ENCODE results near the gene SMPD3.

The SMPD3 gene

GRCh38 chr16:68377667-68378393 is 70.5 kb downstream of the SMPD3 start:
- in situ Hi-C loops (cut with HindIII; ENCODE audit: low pct_ligation_motif_present, low pct_unique_long_range_greater_than_20kb, low sequenced_read_pairs): no loop called here
- no peak for DNase-seq

DNA sequence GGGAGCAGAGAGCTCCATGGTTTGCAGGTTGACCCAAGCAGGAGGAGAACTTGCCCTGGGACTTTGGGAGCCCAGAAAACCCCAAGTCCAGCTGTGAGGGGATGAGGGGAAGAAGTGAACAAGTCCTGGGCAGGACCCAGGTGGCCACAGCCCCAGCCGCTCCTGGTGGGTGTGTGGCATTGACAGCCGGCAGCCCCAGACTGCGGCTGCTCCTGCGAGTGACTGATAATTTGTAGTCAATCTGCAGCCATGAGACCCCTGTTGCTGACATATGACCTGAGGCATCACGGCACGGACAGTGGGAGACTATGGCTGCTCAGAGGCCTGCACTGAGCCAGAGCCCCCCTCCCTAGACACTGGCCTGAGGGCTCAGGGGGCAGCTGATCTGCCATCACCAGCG is 71.1 kb downstream of the SMPD3 start:
- DNase-seq: no peak
- in situ Hi-C loops (cut with HindIII; ENCODE audit: low pct_ligation_motif_present, low pct_unique_long_range_greater_than_20kb, low sequenced_read_pairs): no loop called here

- in situ Hi-C loops (cut with HindIII; ENCODE audit: low pct_ligation_motif_present, low pct_unique_long_range_greater_than_20kb, low sequenced_read_pairs): no loop called here
Observed at GRCh38 chr16:68376590-68376989, 71.7 kb downstream of the SMPD3 start.

GRCh38 chr16:68375801-68376536 is 72.3 kb downstream of the SMPD3 start:
- in situ Hi-C loops (cut with HindIII; ENCODE audit: low pct_ligation_motif_present, low pct_unique_long_range_greater_than_20kb, low sequenced_read_pairs): no loop called here
- no peak for DNase-seq

More at GRCh38 chr16:68376590-68376989, 71.7 kb downstream of the SMPD3 start:
- no peak for DNase-seq

- DNase-seq: no peak
- in situ Hi-C loops (cut with HindIII; ENCODE audit: low pct_ligation_motif_present, low pct_unique_long_range_greater_than_20kb, low sequenced_read_pairs): no loop called here
Observed at GRCh38 chr16:68374961-68375660, 73.2 kb downstream of the SMPD3 start.

GRCh38 chr16:68374246-68374805 is 74.0 kb downstream of the SMPD3 start:
- in situ Hi-C loops (cut with HindIII; ENCODE audit: low pct_ligation_motif_present, low pct_unique_long_range_greater_than_20kb, low sequenced_read_pairs): no loop called here
- no peak for DNase-seq

DNA sequence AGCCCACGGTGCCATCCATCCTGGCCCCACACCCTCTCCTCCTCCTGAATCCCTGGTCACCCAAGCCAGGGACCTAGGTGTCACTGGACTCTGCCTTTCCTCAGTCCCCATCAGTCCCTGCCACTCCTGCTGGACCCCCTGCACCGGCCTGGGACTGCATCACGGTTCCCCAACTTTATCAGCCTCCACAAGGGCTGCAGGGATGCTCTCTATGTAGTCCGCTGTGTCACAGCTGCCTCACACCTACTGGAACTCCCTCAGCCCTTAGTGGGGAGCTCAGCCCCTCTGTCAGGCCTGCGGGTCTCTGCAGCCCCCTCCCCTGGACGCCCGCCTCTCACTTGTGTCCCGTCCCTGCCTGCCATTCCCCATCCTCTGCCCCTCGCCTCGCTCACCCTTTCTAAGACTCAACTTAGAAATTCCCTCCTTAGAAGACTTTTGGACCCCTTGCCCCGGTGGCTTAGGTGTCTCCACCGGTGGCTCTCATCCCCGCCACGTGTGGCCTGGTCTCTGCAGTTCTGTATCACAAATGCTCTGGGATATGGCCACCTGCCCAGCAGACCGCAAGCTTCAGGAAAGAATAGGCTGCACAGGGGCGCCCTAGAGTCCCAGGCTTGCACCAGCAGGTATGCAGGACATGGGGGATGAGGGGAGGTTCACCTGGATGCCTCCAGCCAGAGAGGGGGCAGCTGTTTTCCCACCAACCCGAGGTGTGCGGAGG is 74.6 kb downstream of the SMPD3 start:
- no peak for DNase-seq
- in situ Hi-C loops (cut with HindIII; ENCODE audit: low pct_ligation_motif_present, low pct_unique_long_range_greater_than_20kb, low sequenced_read_pairs): no loop called here

GRCh38 chr16:68372806-68373205 is 75.5 kb downstream of the SMPD3 start:
- in situ Hi-C loops (cut with HindIII; ENCODE audit: low pct_ligation_motif_present, low pct_unique_long_range_greater_than_20kb, low sequenced_read_pairs): no loop called here
- DNase-seq: no peak

GRCh38 chr16:68372381-68372720 is 76.0 kb downstream of the SMPD3 start:
- in situ Hi-C loops (cut with HindIII; ENCODE audit: low pct_ligation_motif_present, low pct_unique_long_range_greater_than_20kb, low sequenced_read_pairs): no loop called here
- DNase-seq: no peak

- in situ Hi-C loops (cut with HindIII; ENCODE audit: low pct_ligation_motif_present, low pct_unique_long_range_greater_than_20kb, low sequenced_read_pairs): no loop called here
- DNase-seq: no peak
Observed at GRCh38 chr16:68371706-68372380, 76.5 kb downstream of the SMPD3 start.

DNA sequence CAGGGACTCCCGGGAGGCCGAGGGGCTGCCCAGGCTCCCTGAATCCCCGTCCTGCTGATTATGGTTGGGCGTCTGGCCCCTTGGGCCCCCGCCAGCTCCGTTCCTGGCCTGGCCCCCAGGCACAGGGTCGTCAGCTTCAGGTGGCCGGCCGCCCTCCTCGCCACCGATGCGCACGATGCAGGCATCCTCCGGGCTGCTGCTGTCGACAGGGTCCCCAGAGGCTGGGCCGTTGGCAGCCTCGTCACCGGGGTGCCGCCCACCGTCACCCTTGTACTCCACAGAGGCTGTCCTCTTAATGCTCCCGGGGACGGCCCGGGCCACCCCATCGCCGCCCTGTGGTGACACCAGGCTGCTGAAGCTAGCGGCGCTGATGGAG is 77.0 kb downstream of the SMPD3 start:
- no peak for DNase-seq
- in situ Hi-C loops (cut with HindIII; ENCODE audit: low pct_ligation_motif_present, low pct_unique_long_range_greater_than_20kb, low sequenced_read_pairs): no loop called here

- in situ Hi-C loops (cut with HindIII; ENCODE audit: low pct_ligation_motif_present, low pct_unique_long_range_greater_than_20kb, low sequenced_read_pairs): no loop called here
Observed at GRCh38 chr16:68370581-68371275, 77.6 kb downstream of the SMPD3 start.

DNA sequence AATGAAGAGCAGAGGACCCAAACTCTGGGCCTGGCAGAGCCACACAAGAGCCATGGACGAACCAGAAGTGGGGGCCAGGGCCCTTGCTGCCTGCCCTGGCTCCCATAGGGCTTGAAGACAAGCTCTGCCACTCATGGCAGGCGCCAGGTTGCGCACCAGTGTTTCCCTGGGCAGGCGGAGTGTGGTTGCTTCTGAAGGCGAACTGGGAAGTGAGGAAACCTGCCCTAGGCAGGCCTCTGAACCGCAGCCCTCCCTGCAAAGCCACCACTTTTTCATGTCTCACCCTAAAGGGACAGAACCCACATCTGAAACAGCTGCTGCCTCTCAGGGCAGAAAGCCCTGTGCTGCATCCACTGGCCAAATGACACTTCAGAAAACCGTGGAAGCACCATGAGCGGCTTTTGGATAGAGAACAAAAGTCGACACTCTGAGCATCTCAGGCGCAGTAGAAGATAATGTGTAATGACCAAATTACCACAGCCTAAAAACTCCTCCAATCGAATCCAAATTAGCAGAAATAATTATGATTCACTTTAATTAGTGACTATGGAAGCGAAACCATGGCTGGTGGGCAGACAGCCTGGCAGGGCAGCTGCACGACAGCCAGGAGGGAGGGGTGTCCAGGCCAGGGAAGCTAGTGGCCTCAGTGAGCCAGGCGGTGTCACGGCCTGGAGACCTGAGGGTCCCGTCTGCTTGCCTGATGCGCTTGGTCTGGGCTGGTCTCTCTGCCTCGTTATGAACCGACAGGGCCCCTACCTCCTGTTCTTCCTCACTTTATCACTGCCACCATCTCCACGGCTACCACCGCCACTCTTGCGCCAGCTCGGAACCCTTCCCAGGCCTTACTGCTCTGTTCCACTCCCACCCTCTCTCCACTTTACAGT is 78.4 kb downstream of the SMPD3 start:
- DNase-seq: no peak
- in situ Hi-C loops (cut with HindIII; ENCODE audit: low pct_ligation_motif_present, low pct_unique_long_range_greater_than_20kb, low sequenced_read_pairs): no loop called here

More at GRCh38 chr16:68370581-68371275, 77.6 kb downstream of the SMPD3 start:
- no peak for DNase-seq

DNA sequence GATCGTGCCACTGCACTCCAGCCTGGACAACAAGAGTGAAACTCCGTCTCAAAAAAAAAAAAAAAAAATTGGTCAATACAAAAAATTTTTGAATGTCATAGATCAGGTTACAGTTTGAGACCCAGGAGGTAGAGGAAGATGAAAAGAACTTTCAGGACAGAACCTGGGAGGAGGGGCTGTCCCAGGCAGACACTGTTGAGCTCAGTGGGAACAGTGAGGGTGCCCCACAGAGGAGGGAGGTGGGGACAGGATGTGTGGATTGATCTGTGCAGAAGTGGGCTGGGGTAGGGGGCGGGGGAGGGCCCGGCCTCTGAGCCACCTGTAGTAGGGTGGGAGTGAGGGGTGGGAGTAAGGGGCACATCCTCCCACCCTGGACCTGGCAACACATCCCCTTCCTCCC is 79.1 kb downstream of the SMPD3 start:
- no peak for DNase-seq
- in situ Hi-C loops (cut with HindIII; ENCODE audit: low pct_ligation_motif_present, low pct_unique_long_range_greater_than_20kb, low sequenced_read_pairs): no loop called here

GRCh38 chr16:68368301-68368888 is 79.9 kb downstream of the SMPD3 start:
- in situ Hi-C loops (cut with HindIII; ENCODE audit: low pct_ligation_motif_present, low pct_unique_long_range_greater_than_20kb, low sequenced_read_pairs): no loop called here

GRCh38 chr16:68367891-68368290 is 80.4 kb downstream of the SMPD3 start:
- no peak for DNase-seq
- in situ Hi-C loops (cut with HindIII; ENCODE audit: low pct_ligation_motif_present, low pct_unique_long_range_greater_than_20kb, low sequenced_read_pairs): no loop called here

More at GRCh38 chr16:68368301-68368888, 79.9 kb downstream of the SMPD3 start:
- no peak for DNase-seq
